T-helper 17 cell (primary cell): ENCODE results near the gene FRRS1. TPM values are rescaled to one million over a fixed set of nuclear protein-coding genes. Genes with fewer than 3 reads are reported as not detected.
"Not testable (repeated sequence)": the region's sequence is repeated elsewhere in the genome, so short reads cannot be mapped to it uniquely, and the experiment has no call there.

Source experiments
- ATAC-seq: fragments of 150-1000 bp; cut with Tn5 transposase; 2 replicates; pipeline ENCODE4 v1.10.0; 2021; ENCODE audit warnings: mild to moderate bottlenecking, moderate library complexity
- DNase-seq, 3 donors: peaks; one replicate each; pipeline versions ENCODE4 v3.0.0 to v3.0.0-alpha.2; 2020 to 2021
- H3K9me3 ChIP-seq: one replicate; pipeline ENCODE4 v1.7.0; 2013; ENCODE audit warnings: low read length, mild to moderate bottlenecking; ENCODE audit not compliant: control insufficient read depth, poor library complexity, severe bottlenecking
- H3K27ac Mint-ChIP-seq: one replicate; pipeline ENCODE4 v1.8.0; 2022; ENCODE audit warnings: mild to moderate bottlenecking, moderate library complexity, mixed read lengths
- H3K27me3 Mint-ChIP-seq: one replicate; pipeline ENCODE4 v1.8.0; 2022; ENCODE audit warnings: mixed read lengths
- H3K36me3 Mint-ChIP-seq: one replicate; pipeline ENCODE4 v1.8.0; 2022; ENCODE audit warnings: low read depth, mixed read lengths
- H3K4me1 Mint-ChIP-seq: one replicate; pipeline ENCODE4 v1.8.0; 2022; ENCODE audit warnings: mild to moderate bottlenecking, mixed read lengths
- H3K4me3 Mint-ChIP-seq: one replicate; pipeline ENCODE4 v1.8.0; 2022; ENCODE audit warnings: mild to moderate bottlenecking, moderate library complexity, mixed read lengths
- total RNA-seq, 4 donors: library from RNA in 2 of 4; stranded (reverse) in 2 of 4; gene quantifications; one replicate each; pipeline ENCODE4 v1.2.3 and lab custom pipeline; 2022 to 2026

FRRS1 gene
- total RNA-seq (under 1 TPM; 0.31 to 0.65 TPM), total RNA-seq (lab: John Stamatoyannopoulos, UW) (0 to 0.23 reads per million in 2 donors)

GRCh38 chr1:99766378-99766800, at the start of gene FRRS1:
Gene FRRS1, minus strand, starts transcription at chr1:99766635. Its CDS starts 17,867 bp downstream, at chr1:99748768.
- H3K9me3 ChIP-seq: no peaks in the 10 kb centered on the region
- Mint-ChIP-seq H3K36me3 (peaks cover 2% of the 10 kb centered on the region), H3K4me1 (peaks cover 10% of the 10 kb centered on the region), H3K27ac (peak within 1 kb of the TSS; percentile 83), H3K4me3 (peak within 1 kb of the TSS; percentile 95), H3K27me3 (peaks cover 38% of the 10 kb centered on the region)
- DNase-seq: no peak
- peak; percentile 61 for ATAC-seq

- peak overlapping the region; percentile 49 for H3K27ac Mint-ChIP-seq
- H3K36me3 Mint-ChIP-seq: peaks cover 4% of the 10 kb centered on the region
- peaks cover 5% of the 10 kb centered on the region for H3K4me1 Mint-ChIP-seq
- no peak for DNase-seq
- no peak overlapping the region for H3K4me3 Mint-ChIP-seq
- ATAC-seq: no peak
- peaks cover 33% of the 10 kb centered on the region for H3K27me3 Mint-ChIP-seq
- H3K9me3 ChIP-seq: no peaks in the 10 kb centered on the region
These were observed 48.0 kb upstream of the FRRS1 start for GRCh38 chr1:99814373-99814900.

- Mint-ChIP-seq H3K27ac (no peak overlapping the region), H3K4me3 (no peak overlapping the region), H3K36me3 (peaks cover 4% of the 10 kb centered on the region), H3K27me3 (peaks cover 52% of the 10 kb centered on the region), H3K4me1 (peaks cover 5% of the 10 kb centered on the region)
- H3K9me3 ChIP-seq: no peaks in the 10 kb centered on the region
- no peak for DNase-seq
- ATAC-seq: no peak
These were observed 45.3 kb upstream of the FRRS1 start for GRCh38 chr1:99811747-99812146.

- no peaks in the 10 kb centered on the region for H3K9me3 ChIP-seq
- H3K36me3 Mint-ChIP-seq: peaks cover 4% of the 10 kb centered on the region
- no peak overlapping the region for H3K27ac Mint-ChIP-seq
These were observed 44.6 kb upstream of the FRRS1 start for GRCh38 chr1:99811075-99811474.

GRCh38 chr1:99808391-99809115, 42.1 kb upstream of the FRRS1 start:
- no peak overlapping the region for H3K27ac Mint-ChIP-seq
- H3K27me3 Mint-ChIP-seq: peaks cover 39% of the 10 kb centered on the region
- no peaks in the 10 kb centered on the region for H3K4me1 Mint-ChIP-seq
- peak; percentile 81 for ATAC-seq
- no peak for DNase-seq
- no peak overlapping the region for H3K4me3 Mint-ChIP-seq
- no peaks in the 10 kb centered on the region for H3K36me3 Mint-ChIP-seq
- H3K9me3 ChIP-seq: no peaks in the 10 kb centered on the region

More at GRCh38 chr1:99811075-99811474, 44.6 kb upstream of the FRRS1 start:
- ATAC-seq: no peak
- no peak overlapping the region for H3K4me3 Mint-ChIP-seq
- no peak for DNase-seq
- peaks cover 5% of the 10 kb centered on the region for H3K4me1 Mint-ChIP-seq
- H3K27me3 Mint-ChIP-seq: peaks cover 52% of the 10 kb centered on the region

GRCh38 chr1:99806882-99807281, 40.4 kb upstream of the FRRS1 start:
- ATAC-seq: no peak
- H3K27me3 Mint-ChIP-seq: peaks cover 31% of the 10 kb centered on the region
- H3K36me3 Mint-ChIP-seq: no peaks in the 10 kb centered on the region
- no peaks in the 10 kb centered on the region for H3K4me1 Mint-ChIP-seq
- H3K4me3 Mint-ChIP-seq: no peak overlapping the region
- no peak overlapping the region for H3K27ac Mint-ChIP-seq
- DNase-seq: no peak
- no peaks in the 10 kb centered on the region for H3K9me3 ChIP-seq

- ATAC-seq (no peak), DNase-seq (no peak)
- Mint-ChIP-seq H3K4me3 (no peak overlapping the region), H3K27me3 (peaks cover 13% of the 10 kb centered on the region), H3K36me3 (no peaks in the 10 kb centered on the region), H3K27ac (no peak overlapping the region), H3K4me1 (no peaks in the 10 kb centered on the region)
- H3K9me3 ChIP-seq: no peaks in the 10 kb centered on the region
These were observed 35.1 kb upstream of the FRRS1 start for GRCh38 chr1:99801584-99801983.

GRCh38 chr1:99793861-99794260, 27.4 kb upstream of the FRRS1 start:
- not testable (repeated sequence) for ATAC-seq, H3K4me1 Mint-ChIP-seq, H3K4me3 Mint-ChIP-seq, H3K27ac Mint-ChIP-seq, H3K27me3 Mint-ChIP-seq, DNase-seq, H3K9me3 ChIP-seq, H3K36me3 Mint-ChIP-seq

- H3K36me3 Mint-ChIP-seq: no peaks in the 10 kb centered on the region
- ATAC-seq: no peak
- H3K27ac Mint-ChIP-seq: no peak overlapping the region
- peaks cover 5% of the 10 kb centered on the region for H3K4me1 Mint-ChIP-seq
- no peak for DNase-seq
- peaks cover 5% of the 10 kb centered on the region for H3K27me3 Mint-ChIP-seq
- no peaks in the 10 kb centered on the region for H3K9me3 ChIP-seq
- H3K4me3 Mint-ChIP-seq: no peak overlapping the region
These were observed 23.3 kb upstream of the FRRS1 start for GRCh38 chr1:99789715-99790114.

GRCh38 chr1:99788896-99789295, 22.5 kb upstream of the FRRS1 start:
- Mint-ChIP-seq H3K27ac (no peak overlapping the region), H3K4me1 (peaks cover 10% of the 10 kb centered on the region), H3K36me3 (no peaks in the 10 kb centered on the region), H3K27me3 (peaks cover 5% of the 10 kb centered on the region), H3K4me3 (no peak overlapping the region)
- H3K9me3 ChIP-seq: no peaks in the 10 kb centered on the region
- no peak for DNase-seq
- ATAC-seq: no peak

- H3K27me3 Mint-ChIP-seq: peaks cover 5% of the 10 kb centered on the region
- ATAC-seq (no peak), DNase-seq (no peak)
These were observed 20.5 kb upstream of the FRRS1 start for GRCh38 chr1:99786751-99787501.

GRCh38 chr1:99784809-99785255, 18.4 kb upstream of the FRRS1 start:
- Mint-ChIP-seq H3K27ac (peak overlapping the region; percentile 53), H3K4me1 (peaks cover 8% of the 10 kb centered on the region), H3K36me3 (no peaks in the 10 kb centered on the region), H3K4me3 (no peak overlapping the region), H3K27me3 (peaks cover 14% of the 10 kb centered on the region)
- no peak for DNase-seq
- H3K9me3 ChIP-seq: no peaks in the 10 kb centered on the region
- ATAC-seq: peak; percentile 72

More at GRCh38 chr1:99786751-99787501, 20.5 kb upstream of the FRRS1 start:
- Mint-ChIP-seq H3K4me1 (peaks cover 8% of the 10 kb centered on the region), H3K36me3 (no peaks in the 10 kb centered on the region), H3K4me3 (no peak overlapping the region), H3K27ac (no peak overlapping the region)
- no peaks in the 10 kb centered on the region for H3K9me3 ChIP-seq

- H3K27me3 Mint-ChIP-seq: peaks cover 20% of the 10 kb centered on the region
- H3K9me3 ChIP-seq: no peaks in the 10 kb centered on the region
- peak overlapping the region; percentile 53 for H3K27ac Mint-ChIP-seq
- ATAC-seq (peak; percentile 47), DNase-seq (no peak)
- H3K4me1 Mint-ChIP-seq: peaks cover 8% of the 10 kb centered on the region
- H3K36me3 Mint-ChIP-seq: no peaks in the 10 kb centered on the region
- H3K4me3 Mint-ChIP-seq: no peak overlapping the region
These were observed 17.7 kb upstream of the FRRS1 start for GRCh38 chr1:99784143-99784542.
